Vagina (tissue), 2 donors: Measurements from ENCODE around the gene STING1. TPM values are rescaled to one million over a fixed set of nuclear protein-coding genes. Genes with fewer than 3 reads are reported as not detected.
A peak's percentile ranks its signal among the peaks of the same experiment; 100 is the strongest.
"Not testable (repeated sequence)": the region's sequence is repeated elsewhere in the genome, so short reads cannot be mapped to it uniquely, and the experiment has no call there.

Experiments used
- DNase-seq, 2 donors: peaks; one replicate each; pipeline ENCODE4 v3.0.0-alpha.2; 2017; ENCODE audit errors: extremely low spot score in 2 of 2
- H3K27ac ChIP-seq: fragments of 200-600 bp; sonication (generic); one replicate; pipeline ENCODE4 v1.5.1; 2019
- H3K27me3 ChIP-seq: fragments of 200-600 bp; sonication (generic); one replicate; pipeline ENCODE4 v1.5.1; 2019
- H3K36me3 ChIP-seq, 2 donors: fragments of 200-600 bp; sonication (generic); one replicate each; pipeline ENCODE4 v1.5.1; 2017 to 2019
- H3K4me1 ChIP-seq: fragments of 200-600 bp; sonication (generic); one replicate; pipeline ENCODE4 v1.5.1; 2019
- H3K4me3 ChIP-seq, 2 donors: fragments of 200-600 bp; sonication (generic); 1 replicate in 1 of 2; 2 replicates in 1 of 2; pipeline ENCODE4 v1.5.1; 2016 to 2019
- H3K9me3 ChIP-seq: fragments of 200-600 bp; sonication (generic); one replicate; pipeline ENCODE4 v1.5.1; 2019
- POLR2A ChIP-seq, 2 donors: fragments of 450-650 bp; IDR thresholded peaks; one replicate each; pipeline ENCODE4 v1.6.1; 2017; ENCODE audit warnings: antibody characterized with exemption in 2 of 2, mild to moderate bottlenecking in 2 of 2, moderate library complexity in 2 of 2
- POLR2AphosphoS5 ChIP-seq, 2 donors: sonication (generic); formaldehyde crosslinking; IDR thresholded peaks; one replicate each; pipeline ENCODE4 v1.9.0; 2017; ENCODE audit warnings: antibody characterized with exemption in 2 of 2, mild to moderate bottlenecking in 2 of 2, low read depth in 1 of 2; ENCODE audit not compliant: insufficient read depth in 1 of 2
- intact Hi-C: fragments of 100-400 bp; cut with DNase I; formaldehyde crosslinking; loops from one replicate; pipeline ENCODE4 v1.15.1; 2023
- total RNA-seq: library from RNA; depleted of rRNA; stranded (reverse); fragments of >200 nt; gene quantifications from one replicate; pipeline ENCODE4 v1.2.3, GENCODE V29; 2016
- TF ChIP-seq, protein P1 (sequence below), 3 experiments: fragments of 450-650 bp in 2 of 3; fragments of 200-600 bp in 1 of 3; sonication (generic) in 1 of 3; IDR thresholded peaks; one replicate each; pipeline ENCODE4 v1.5.1; 2017 to 2019; ENCODE audit warnings: antibody characterized with exemption in 3 of 3, mild to moderate bottlenecking in 2 of 3, moderate library complexity in 2 of 3

The STING1 gene
- 103 TPM for total RNA-seq

DNA sequence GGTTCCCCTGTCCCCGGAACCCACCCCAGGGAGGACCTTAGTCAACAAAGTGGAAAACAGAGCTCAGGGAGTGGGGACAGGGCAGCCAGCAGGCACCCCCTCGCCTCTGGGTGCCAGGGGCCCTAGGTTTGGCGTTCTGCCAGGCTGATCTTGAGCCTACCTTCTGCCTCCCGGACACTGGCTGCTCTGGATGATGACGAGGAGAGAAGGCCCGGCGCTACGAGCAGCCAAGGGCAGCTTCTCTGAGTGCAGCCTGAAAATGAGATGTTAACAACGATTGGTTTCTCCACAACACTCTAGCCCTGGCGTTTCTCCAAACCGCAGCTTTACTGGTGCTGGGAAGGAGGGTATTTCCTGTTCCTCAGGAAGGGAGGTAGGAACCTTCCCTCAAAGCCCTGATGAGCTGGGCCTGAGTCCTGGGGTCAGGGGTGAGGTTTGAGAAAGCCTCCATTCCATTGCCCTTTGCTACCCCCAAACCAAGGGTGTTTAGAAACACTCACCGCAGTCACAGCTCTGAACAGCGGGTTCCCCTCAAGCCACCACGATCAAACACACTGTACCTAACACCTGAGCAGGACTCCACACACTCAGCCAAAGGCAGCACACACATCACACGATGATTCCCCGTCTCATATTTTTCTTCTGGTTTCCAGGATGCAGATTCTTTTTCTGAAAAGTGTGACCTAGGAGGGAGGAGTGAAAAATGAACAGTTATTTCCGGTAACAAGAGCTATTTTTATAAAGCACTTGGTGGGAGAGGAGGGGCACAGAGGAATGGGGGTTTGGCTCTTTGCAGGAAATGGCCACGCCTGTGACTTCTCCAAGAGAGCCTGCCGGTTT lies at the start of gene STING1:
Gene STING1 (minus strand): TSS at position 709 of the 840 bp plus-strand sequence. CDS start 1,054 bp downstream, outside the sequence.
- Histone ChIP-seq H3K27ac (peak within 1 kb of the TSS; percentile 98), H3K9me3 (no peaks in the 10 kb centered on the region), H3K4me3 (peak within 1 kb of the TSS; percentile 45 to 60), H3K36me3 (peaks cover 0 to 16% of the 10 kb centered on the region in 2 donors), H3K4me1 (peaks cover 35% of the 10 kb centered on the region), H3K27me3 (no peaks in the 10 kb centered on the region)
- intact Hi-C loops, result no loop called here
- TF ChIP-seq, protein P1, sequence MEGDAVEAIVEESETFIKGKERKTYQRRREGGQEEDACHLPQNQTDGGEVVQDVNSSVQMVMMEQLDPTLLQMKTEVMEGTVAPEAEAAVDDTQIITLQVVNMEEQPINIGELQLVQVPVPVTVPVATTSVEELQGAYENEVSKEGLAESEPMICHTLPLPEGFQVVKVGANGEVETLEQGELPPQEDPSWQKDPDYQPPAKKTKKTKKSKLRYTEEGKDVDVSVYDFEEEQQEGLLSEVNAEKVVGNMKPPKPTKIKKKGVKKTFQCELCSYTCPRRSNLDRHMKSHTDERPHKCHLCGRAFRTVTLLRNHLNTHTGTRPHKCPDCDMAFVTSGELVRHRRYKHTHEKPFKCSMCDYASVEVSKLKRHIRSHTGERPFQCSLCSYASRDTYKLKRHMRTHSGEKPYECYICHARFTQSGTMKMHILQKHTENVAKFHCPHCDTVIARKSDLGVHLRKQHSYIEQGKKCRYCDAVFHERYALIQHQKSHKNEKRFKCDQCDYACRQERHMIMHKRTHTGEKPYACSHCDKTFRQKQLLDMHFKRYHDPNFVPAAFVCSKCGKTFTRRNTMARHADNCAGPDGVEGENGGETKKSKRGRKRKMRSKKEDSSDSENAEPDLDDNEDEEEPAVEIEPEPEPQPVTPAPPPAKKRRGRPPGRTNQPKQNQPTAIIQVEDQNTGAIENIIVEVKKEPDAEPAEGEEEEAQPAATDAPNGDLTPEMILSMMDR (IDR thresholded peaks at IDR 0.05), result no peak
- TF ChIP-seq POLR2AphosphoS5 (IDR thresholded peaks at IDR 0.05; ENCODE audit: insufficient read depth in 1 of 2, low read depth in 1 of 2) (peak; percentile 9 to 76), POLR2A (IDR thresholded peaks at IDR 0.05) (peak in 1 of 2 donors; percentile 37)
- no peak for DNase-seq

DNA sequence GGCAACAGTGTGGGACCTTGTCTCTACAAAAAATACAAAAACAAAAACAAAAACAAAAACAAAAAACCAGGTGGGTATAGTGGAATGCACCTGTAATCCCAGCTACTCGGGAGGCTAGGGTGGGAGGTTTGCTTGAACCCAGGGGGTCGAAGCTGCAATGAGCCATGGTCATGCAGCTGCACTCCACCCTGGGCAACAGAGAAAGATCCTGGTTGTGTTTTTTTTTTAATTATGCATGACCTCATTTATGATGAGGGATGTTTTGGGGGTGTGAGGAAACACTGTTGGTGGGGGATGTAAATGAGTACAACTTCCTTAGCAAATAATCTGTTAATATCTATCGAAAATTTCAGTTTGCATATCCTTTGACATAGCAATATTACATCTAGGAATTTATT lies 49.2 kb upstream of the STING1 start:
- Histone ChIP-seq H3K27ac (no peak overlapping the region), H3K4me3 (no peak overlapping the region), H3K36me3 (no peaks in the 10 kb centered on the region), H3K4me1 (no peaks in the 10 kb centered on the region), H3K27me3 (no peaks in the 10 kb centered on the region), H3K9me3 (no peaks in the 10 kb centered on the region)
- no peak for DNase-seq
- TF ChIP-seq, protein P1 (IDR thresholded peaks at IDR 0.05), result no peak
- TF ChIP-seq POLR2A (IDR thresholded peaks at IDR 0.05), result no peak
- no peak for TF ChIP-seq POLR2AphosphoS5 (IDR thresholded peaks at IDR 0.05; ENCODE audit: insufficient read depth in 1 of 2, low read depth in 1 of 2)
- intact Hi-C loops, result no loop called here

DNA sequence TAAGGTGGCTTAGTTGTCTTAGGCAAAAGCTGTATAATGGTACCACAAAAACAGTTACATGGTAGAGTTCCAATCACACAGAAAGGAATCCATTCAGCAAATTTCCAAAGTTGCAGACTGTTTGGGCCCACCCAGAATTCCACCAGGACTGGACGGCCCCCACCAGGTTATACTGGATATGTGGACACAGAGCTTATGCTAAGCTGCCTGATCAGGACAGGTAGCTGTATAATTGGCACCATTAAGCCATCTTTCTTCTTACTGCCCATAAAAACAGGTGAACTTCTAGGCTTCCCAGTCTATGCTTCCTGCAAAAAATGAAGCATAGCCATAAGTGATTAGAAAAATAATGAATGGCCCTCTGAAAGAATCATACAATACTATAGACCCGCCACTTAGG lies 47.5 kb upstream of the STING1 start:
- H3K36me3 ChIP-seq, intact Hi-C loops, H3K27ac ChIP-seq, H3K9me3 ChIP-seq, H3K4me3 ChIP-seq, DNase-seq, H3K27me3 ChIP-seq, H3K4me1 ChIP-seq: not testable (repeated sequence)

DNA sequence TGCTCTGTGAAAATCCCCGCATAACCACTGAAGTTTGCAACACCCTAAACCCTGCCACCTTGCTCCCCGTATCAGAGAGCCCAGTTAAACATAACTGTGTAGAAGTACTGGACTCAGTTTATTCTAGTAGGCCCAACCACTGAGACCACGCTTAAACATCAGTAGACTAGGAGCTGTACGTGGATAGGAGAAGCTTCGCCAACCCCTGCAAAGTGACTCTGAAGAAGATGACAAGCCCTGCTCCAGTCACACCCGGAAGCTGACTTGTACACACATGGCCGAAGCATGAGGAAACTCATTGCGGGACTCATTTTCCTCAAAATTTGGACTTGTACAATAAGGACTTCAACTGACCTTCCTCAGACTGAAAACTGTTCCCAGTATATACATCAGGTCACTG lies 46.1 kb upstream of the STING1 start:
- not testable (repeated sequence) for DNase-seq, H3K4me3 ChIP-seq, H3K27me3 ChIP-seq, H3K9me3 ChIP-seq, H3K27ac ChIP-seq, H3K36me3 ChIP-seq, H3K4me1 ChIP-seq
- intact Hi-C loops, result loop anchor here (2.0 kb wide), 1 partner anchor 62 kb away; no protein-coding TSS in a partner anchor

DNA sequence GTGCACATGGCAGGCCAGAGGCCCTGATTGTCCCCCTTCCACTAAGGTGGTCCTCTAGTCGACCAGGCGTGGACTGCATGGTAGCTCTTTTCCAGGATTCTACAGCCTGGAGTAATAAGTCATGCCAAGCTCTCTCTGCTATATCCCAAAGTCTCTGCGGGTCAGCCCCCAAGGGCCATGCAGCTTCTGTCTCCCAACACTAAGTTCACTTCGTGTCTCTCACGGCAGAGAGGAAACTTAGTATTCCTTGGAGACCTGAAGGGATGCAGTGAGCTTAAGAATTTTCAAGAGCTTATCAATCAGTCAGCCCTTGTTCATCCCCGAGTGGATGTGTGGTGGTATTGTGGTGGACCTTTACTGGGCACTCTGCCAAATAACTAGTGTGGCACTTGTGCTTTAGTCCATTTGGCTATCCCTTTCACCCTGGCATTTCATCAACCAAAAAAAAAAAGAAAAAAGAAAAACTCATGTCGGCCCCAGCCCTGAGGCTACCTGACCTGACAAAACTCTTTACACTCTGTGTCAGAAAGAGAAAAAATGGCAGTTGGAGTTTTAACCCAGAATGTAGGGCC lies 45.4 kb upstream of the STING1 start:
- DNase-seq, H3K27me3 ChIP-seq, H3K4me1 ChIP-seq, H3K27ac ChIP-seq, H3K4me3 ChIP-seq, H3K9me3 ChIP-seq, H3K36me3 ChIP-seq: not testable (repeated sequence)
- intact Hi-C loops, result loop anchor here (2.0 kb wide), 1 partner anchor 61 kb away; no protein-coding TSS in a partner anchor

DNA sequence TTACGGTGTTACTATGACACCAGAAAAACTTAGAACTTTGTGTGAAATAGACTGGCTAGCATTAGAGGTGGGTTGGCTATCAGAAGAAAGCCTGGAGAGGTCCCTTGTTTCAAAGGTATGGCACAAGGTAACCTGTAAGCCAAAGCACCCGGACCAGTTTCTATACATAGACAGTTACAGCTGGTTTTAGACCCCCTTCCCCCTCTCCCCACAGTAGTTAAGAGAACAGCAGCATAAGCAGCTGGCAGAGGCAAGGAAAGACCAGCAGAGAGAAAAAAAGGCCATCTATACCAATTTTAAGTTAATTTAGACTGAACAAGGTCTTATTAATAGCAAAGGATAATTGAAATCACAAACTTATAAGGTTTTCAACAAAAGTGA lies 44.5 kb upstream of the STING1 start:
- H3K4me1 ChIP-seq, H3K9me3 ChIP-seq, H3K36me3 ChIP-seq, H3K27me3 ChIP-seq, H3K27ac ChIP-seq, H3K4me3 ChIP-seq, DNase-seq, intact Hi-C loops: not testable (repeated sequence)

DNA sequence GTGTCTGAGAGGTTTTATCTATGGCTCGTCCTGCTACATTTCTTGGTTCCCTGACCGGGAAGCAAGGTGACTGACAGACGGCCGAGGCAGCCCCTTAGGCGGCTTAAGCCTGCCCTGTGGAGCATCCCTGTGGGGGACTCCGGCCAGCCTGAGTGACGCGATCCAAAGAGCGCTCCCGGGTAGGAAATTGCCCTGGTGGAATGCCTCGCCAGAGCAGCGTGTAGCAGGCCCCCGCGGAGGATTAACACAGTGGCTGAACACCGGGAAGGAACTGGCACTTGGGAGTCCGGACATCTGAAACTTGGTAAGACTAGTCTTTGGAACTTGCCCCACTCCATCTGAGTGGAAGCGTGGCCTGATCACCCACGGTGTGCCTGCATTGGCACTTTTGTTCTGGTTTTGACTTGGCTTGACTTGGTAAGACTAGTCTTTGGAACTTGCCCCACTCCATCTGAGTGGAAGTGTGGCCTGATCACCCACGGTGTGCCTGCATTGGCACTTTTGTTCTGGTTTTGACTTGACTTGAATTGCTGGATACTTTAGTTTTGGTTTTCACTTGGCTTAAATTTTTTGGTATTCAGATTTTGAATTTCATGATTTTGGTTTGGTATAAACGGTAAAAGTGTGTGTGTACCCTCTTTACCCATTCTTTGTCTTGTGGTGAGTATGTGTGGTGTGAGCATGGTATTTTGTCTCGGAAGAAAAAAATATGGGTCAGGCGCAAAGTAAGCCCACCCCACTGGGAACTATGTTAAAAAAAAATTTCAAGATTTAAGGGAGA lies 43.9 kb upstream of the STING1 start:
- H3K4me1 ChIP-seq, intact Hi-C loops, DNase-seq, H3K36me3 ChIP-seq, H3K4me3 ChIP-seq, H3K27me3 ChIP-seq, H3K9me3 ChIP-seq: not testable (repeated sequence)
- H3K27ac ChIP-seq, result peak overlapping the region; percentile 36

DNA sequence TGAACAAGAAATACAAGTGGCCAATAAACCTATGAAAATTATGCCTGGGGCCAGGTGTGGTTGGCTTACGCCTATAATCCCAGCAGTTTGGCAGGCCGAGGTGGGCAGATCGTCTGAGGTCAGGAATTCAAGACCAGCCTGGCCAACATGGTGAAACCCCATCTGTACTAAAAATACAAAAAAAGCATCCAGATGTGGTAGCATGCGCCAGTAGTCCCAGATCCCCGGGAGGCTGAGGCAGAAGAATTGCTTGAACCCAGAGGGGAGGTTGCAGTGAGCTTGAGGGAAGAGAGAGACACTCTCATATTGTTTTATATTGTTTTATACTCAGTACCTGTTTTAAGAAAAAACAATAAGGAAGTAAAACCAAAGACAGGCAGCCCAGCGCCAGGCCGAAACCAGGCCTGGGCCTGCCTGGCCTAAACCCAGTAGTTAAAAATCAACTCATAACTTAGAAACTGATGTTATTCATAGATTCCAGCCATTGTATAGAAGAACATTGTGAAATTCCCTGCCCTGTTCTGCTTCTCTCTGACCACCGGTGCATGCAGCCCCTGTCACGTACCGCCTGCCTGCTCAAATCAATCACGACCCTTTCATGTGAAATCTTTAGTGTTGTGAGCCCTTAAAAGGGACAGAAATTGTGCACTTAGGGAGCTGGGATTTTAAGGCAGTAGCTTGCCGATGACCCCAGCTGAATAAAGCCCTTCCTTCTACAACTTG lies 43.2 kb upstream of the STING1 start:
- H3K4me3 ChIP-seq, DNase-seq, H3K27me3 ChIP-seq, H3K4me1 ChIP-seq, H3K9me3 ChIP-seq, H3K36me3 ChIP-seq, intact Hi-C loops: not testable (repeated sequence)
- peak overlapping the region; percentile 36 for H3K27ac ChIP-seq
